Astrocyte (in vitro differentiated cells and primary cell): ENCODE results near the gene ITSN1. TPM values are rescaled to one million over a fixed set of nuclear protein-coding genes. Genes with fewer than 3 reads are reported as not detected.

ENCODE experiments used
- DNase-seq: peaks from one replicate; pipeline ENCODE4 v3.0.0-alpha.2; 2010; ENCODE audit warnings: low read depth
- FAIRE-seq: peaks from 2 replicates; lab custom pipeline; 2011; peaks lifted over from hg19 to GRCh38; lab: Jason Lieb, UNC
- H2AFZ ChIP-seq: 2 replicates; pipeline ENCODE4 v1.6.0; 2012; ENCODE audit warnings: low read depth, low read length, inconsistent platforms
- H3K27ac ChIP-seq: 2 replicates; pipeline ENCODE4 v1.5.1; 2011; ENCODE audit warnings: low read depth, low read length, inconsistent platforms
- H3K27me3 ChIP-seq: 2 replicates; pipeline ENCODE4 v1.6.0; 2011; ENCODE audit warnings: low read length, inconsistent platforms; ENCODE audit not compliant: insufficient read depth
- H3K36me3 ChIP-seq: 2 replicates; pipeline ENCODE4 v1.5.1; 2011; ENCODE audit warnings: low read length, inconsistent platforms; ENCODE audit not compliant: insufficient read depth
- H3K4me1 ChIP-seq: 2 replicates; pipeline ENCODE4 v1.5.1; 2011; ENCODE audit warnings: low read length, inconsistent platforms; ENCODE audit not compliant: insufficient read depth
- H3K4me2 ChIP-seq: 2 replicates; pipeline ENCODE4 v1.6.0; 2012; ENCODE audit warnings: low read length, inconsistent platforms
- H3K4me3 ChIP-seq: 2 replicates; pipeline ENCODE4 v1.5.1; 2011; ENCODE audit warnings: low read depth, mild to moderate bottlenecking, low read length, inconsistent platforms; ENCODE audit not compliant: insufficient read depth
- H3K79me2 ChIP-seq: 2 replicates; pipeline ENCODE4 v1.6.0; 2012; ENCODE audit warnings: mild to moderate bottlenecking, low read length, inconsistent platforms; ENCODE audit not compliant: insufficient read depth
- H3K9ac ChIP-seq: 2 replicates; pipeline ENCODE4 v1.6.0; 2012; ENCODE audit warnings: mild to moderate bottlenecking, low read length, inconsistent platforms
- H3K9me3 ChIP-seq: 2 replicates; pipeline ENCODE4 v1.5.1; 2012; ENCODE audit warnings: low read depth, mild to moderate bottlenecking, low read length, inconsistent platforms; ENCODE audit not compliant: insufficient read depth
- H4K20me1 ChIP-seq: 2 replicates; pipeline ENCODE4 v1.6.0; 2012; ENCODE audit warnings: low read length, inconsistent platforms; ENCODE audit not compliant: insufficient read depth
- H3K27ac Mint-ChIP-seq: one replicate; pipeline ENCODE4 v1.8.0; 2021; ENCODE audit warnings: mild to moderate bottlenecking, mixed read lengths; ENCODE audit not compliant: unreplicated experiment
- H3K27me3 Mint-ChIP-seq: one replicate; pipeline ENCODE4 v1.8.0; 2021; ENCODE audit warnings: low read depth, mixed read lengths; ENCODE audit not compliant: unreplicated experiment
- H3K36me3 Mint-ChIP-seq: one replicate; pipeline ENCODE4 v1.8.0; 2021; ENCODE audit warnings: low read depth, mixed read lengths; ENCODE audit not compliant: unreplicated experiment
- H3K4me1 Mint-ChIP-seq: one replicate; pipeline ENCODE4 v1.8.0; 2021; ENCODE audit warnings: low read depth, mixed read lengths; ENCODE audit not compliant: unreplicated experiment
- H3K4me3 Mint-ChIP-seq: one replicate; pipeline ENCODE4 v1.8.0; 2021; ENCODE audit warnings: mild to moderate bottlenecking, moderate library complexity, mixed read lengths; ENCODE audit not compliant: unreplicated experiment
- H3K9me3 Mint-ChIP-seq: one replicate; pipeline ENCODE4 v1.8.0; 2021; ENCODE audit warnings: mild to moderate bottlenecking, mixed read lengths; ENCODE audit not compliant: unreplicated experiment
- CTCF ChIP-seq: IDR thresholded peaks from 2 replicates; pipeline ENCODE4 v1.5.1; 2011; ENCODE audit warnings: low read depth, mild to moderate bottlenecking, inconsistent platforms, low read length, moderate library complexity; ENCODE audit not compliant: insufficient read depth
- EZH2 ChIP-seq: IDR thresholded peaks from 2 replicates; pipeline ENCODE4 v1.6.1; 2012; ENCODE audit warnings: mild to moderate bottlenecking, low read length, inconsistent platforms; ENCODE audit not compliant: insufficient read depth
- total RNA-seq: library from RNA; stranded (reverse); gene quantifications from 2 replicates; pipeline ENCODE4 v1.2.1, GENCODE V29; 2021

The ITSN1 gene
- total RNA-seq, 1 donor from 2014 or later, result 77.3 TPM

- Histone ChIP-seq H4K20me1 (no peaks in the 10 kb centered on the region), H3K79me2 (no peaks in the 10 kb centered on the region), H3K4me1 (peaks cover 11% of the 10 kb centered on the region), H3K9me3 (no peaks in the 10 kb centered on the region), H3K36me3 (no peaks in the 10 kb centered on the region), H3K27ac (no peak overlapping the region), H3K4me2 (peak overlapping the region; percentile 3), H2AFZ (no peak overlapping the region), H3K9ac (no peak overlapping the region), H3K27me3 (no peaks in the 10 kb centered on the region), H3K4me3 (no peak overlapping the region)
- peaks cover 16% of the 10 kb centered on the region for H3K4me1 Mint-ChIP-seq
- TF ChIP-seq CTCF (no peak), EZH2 (no peak)
- H3K27ac Mint-ChIP-seq, result no peak overlapping the region
- H3K36me3 Mint-ChIP-seq, result peaks cover 18% of the 10 kb centered on the region
- FAIRE-seq (no peak), DNase-seq (no peak)
- no peaks in the 10 kb centered on the region for H3K27me3 Mint-ChIP-seq
- peaks cover 2% of the 10 kb centered on the region for H3K9me3 Mint-ChIP-seq
- H3K4me3 Mint-ChIP-seq, result no peak overlapping the region
Observed at GRCh38 chr21:33844890-33845205, 202.5 kb downstream of the ITSN1 start.

GRCh38 chr21:33846141-33846540 is 203.8 kb downstream of the ITSN1 start:
- Histone ChIP-seq H3K27me3 (no peaks in the 10 kb centered on the region), H3K36me3 (no peaks in the 10 kb centered on the region), H3K4me3 (no peak overlapping the region), H3K9me3 (no peaks in the 10 kb centered on the region), H3K9ac (no peak overlapping the region), H2AFZ (no peak overlapping the region), H3K4me2 (no peak overlapping the region), H3K79me2 (no peaks in the 10 kb centered on the region), H4K20me1 (no peaks in the 10 kb centered on the region), H3K4me1 (peaks cover 11% of the 10 kb centered on the region), H3K27ac (no peak overlapping the region)
- Mint-ChIP-seq H3K4me1 (peaks cover 13% of the 10 kb centered on the region), H3K4me3 (no peak overlapping the region), H3K36me3 (peaks cover 14% of the 10 kb centered on the region), H3K27me3 (peaks cover 2% of the 10 kb centered on the region), H3K27ac (no peak overlapping the region), H3K9me3 (peaks cover 2% of the 10 kb centered on the region)
- FAIRE-seq (no peak), DNase-seq (no peak)
- TF ChIP-seq EZH2 (no peak), CTCF (no peak)

GRCh38 chr21:33847588-33848248 is 205.4 kb downstream of the ITSN1 start:
- peaks cover 13% of the 10 kb centered on the region for H3K4me1 Mint-ChIP-seq
- no peak overlapping the region for H3K27ac Mint-ChIP-seq

More at GRCh38 chr21:33847588-33848248, 205.4 kb downstream of the ITSN1 start:
- H3K27me3 ChIP-seq, result no peaks in the 10 kb centered on the region
- no peak overlapping the region for H2AFZ ChIP-seq
- H3K4me2 ChIP-seq, result no peak overlapping the region
- no peak overlapping the region for H3K4me3 Mint-ChIP-seq
- no peak overlapping the region for H3K27ac ChIP-seq
- TF ChIP-seq EZH2, result no peak
- TF ChIP-seq CTCF, result no peak
- no peaks in the 10 kb centered on the region for H3K79me2 ChIP-seq
- H3K36me3 ChIP-seq, result no peaks in the 10 kb centered on the region
- no peaks in the 10 kb centered on the region for H4K20me1 ChIP-seq
- peaks cover 2% of the 10 kb centered on the region for H3K27me3 Mint-ChIP-seq
- no peak overlapping the region for H3K4me3 ChIP-seq
- no peaks in the 10 kb centered on the region for H3K9me3 ChIP-seq
- H3K9ac ChIP-seq, result no peak overlapping the region
- FAIRE-seq (no peak), DNase-seq (no peak)
- peaks cover 14% of the 10 kb centered on the region for H3K36me3 Mint-ChIP-seq
- peaks cover 11% of the 10 kb centered on the region for H3K4me1 ChIP-seq
- peaks cover 2% of the 10 kb centered on the region for H3K9me3 Mint-ChIP-seq
